Neural cell (in vitro differentiated cells): Measurements from ENCODE around the gene MPI. TPM values are rescaled to one million over a fixed set of nuclear protein-coding genes. Genes with fewer than 3 reads are reported as not detected.

Source experiments
- H2AFZ ChIP-seq: fragments of 200-600, 300-800 bp; sonication (generic), shearing (Covaris generic); 2 replicates; pipeline ENCODE4 v1.6.0; 2014; ENCODE audit warnings: low read depth, mild to moderate bottlenecking, antibody characterized with exemption, low read length, moderate library complexity
- H3F3A ChIP-seq: fragments of 200-600 bp; shearing (Covaris generic); 2 replicates; pipeline ENCODE4 v1.6.1; 2016; ENCODE audit warnings: mild to moderate bottlenecking, moderate library complexity, mixed read lengths, antibody characterized with exemption, low read length; ENCODE audit not compliant: insufficient read depth, poor library complexity, severe bottlenecking
- H3K27ac ChIP-seq: fragments of 200-600, 300-800 bp; sonication (generic), shearing (Covaris generic); 2 replicates; pipeline ENCODE4 v1.5.1; 2014; ENCODE audit warnings: mild to moderate bottlenecking, low read length, moderate library complexity
- H3K27me3 ChIP-seq: fragments of 300-800, 200-600 bp; sonication (generic), shearing (Covaris generic); 2 replicates; pipeline ENCODE4 v1.6.0; 2014; ENCODE audit warnings: mild to moderate bottlenecking, low read depth, low read length, moderate library complexity; ENCODE audit not compliant: insufficient read depth
- H3K36me3 ChIP-seq: fragments of 300-800, 200-600 bp; sonication (generic), shearing (Covaris generic); 2 replicates; pipeline ENCODE4 v1.5.1; 2014; ENCODE audit warnings: mild to moderate bottlenecking, antibody characterized with exemption, low read length, moderate library complexity; ENCODE audit not compliant: insufficient read depth
- H3K4me2 ChIP-seq: fragments of 300-800, 200-600 bp; sonication (generic), shearing (Covaris generic); 2 replicates; pipeline ENCODE4 v1.6.0; 2014; ENCODE audit warnings: mild to moderate bottlenecking, low read length
- H3K4me3 ChIP-seq: fragments of 300-800, 200-600 bp; sonication (generic), shearing (Covaris generic); 2 replicates; pipeline ENCODE4 v1.5.1; 2014; ENCODE audit warnings: mild to moderate bottlenecking, low read length, moderate library complexity
- H3K79me2 ChIP-seq: fragments of 200-600 bp; shearing (Covaris generic); replicated peaks from 2 replicates; pipeline ENCODE4 v1.6.0; 2014; ENCODE audit warnings: mild to moderate bottlenecking, low read length, moderate library complexity; ENCODE audit not compliant: insufficient read depth
- H3K9ac ChIP-seq: fragments of 300-800, 200-600 bp; sonication (generic), shearing (Covaris generic); 2 replicates; pipeline ENCODE4 v1.6.1; 2016; ENCODE audit warnings: mild to moderate bottlenecking, low read length, mixed read lengths
- H3K9me2 ChIP-seq: fragments of 200-600 bp; shearing (Covaris generic); 2 replicates; pipeline ENCODE4 v1.6.1; 2016; ENCODE audit warnings: mild to moderate bottlenecking, low read length, mixed read lengths; ENCODE audit not compliant: insufficient read depth
- H3K9me3 ChIP-seq: fragments of 200-600, 300-800 bp; sonication (generic), shearing (Covaris generic); 2 replicates; pipeline ENCODE4 v1.6.1; 2016; ENCODE audit warnings: mild to moderate bottlenecking, mixed run types, low read length, moderate library complexity, mixed read lengths
- H4K20me1 ChIP-seq: fragments of 200-600 bp; shearing (Covaris generic); 2 replicates; pipeline ENCODE4 v1.6.1; 2016; ENCODE audit warnings: mild to moderate bottlenecking, mixed run types; ENCODE audit not compliant: insufficient read depth
- CTCF ChIP-seq: fragments of 450-650 bp; IDR thresholded peaks from 2 replicates; pipeline ENCODE4 v1.5.1; 2014; ENCODE audit warnings: antibody characterized with exemption, mild to moderate bottlenecking, moderate library complexity; ENCODE audit not compliant: poor library complexity, severe bottlenecking
- EP300 ChIP-seq: fragments of 450-650 bp; conservative IDR thresholded peaks from 2 replicates; pipeline ENCODE4 v1.6.1; 2014; ENCODE audit warnings: antibody characterized with exemption, mild to moderate bottlenecking, moderate library complexity; ENCODE audit not compliant: poor library complexity, severe bottlenecking
- EZH2 ChIP-seq: fragments of 200-600, 300-800 bp; shearing (Covaris generic), sonication (generic); IDR thresholded peaks from 2 replicates; pipeline ENCODE4 v1.6.1; 2014; ENCODE audit warnings: antibody characterized with exemption, low read length, borderline replicate concordance, mild to moderate bottlenecking; ENCODE audit not compliant: insufficient read depth, poor library complexity, severe bottlenecking
- MXI1 ChIP-seq: fragments of 450-650 bp; conservative IDR thresholded peaks from 2 replicates; pipeline ENCODE4 v1.6.1; 2014; ENCODE audit warnings: antibody characterized with exemption, mild to moderate bottlenecking; ENCODE audit not compliant: poor library complexity, severe bottlenecking
- POLR2AphosphoS5 ChIP-seq: IDR thresholded peaks from 2 replicates; pipeline ENCODE4 v1.6.1; 2012
- RAD21 ChIP-seq: fragments of 450-650 bp; conservative IDR thresholded peaks from 2 replicates; pipeline ENCODE4 v1.6.1; 2014; ENCODE audit warnings: antibody characterized with exemption, mild to moderate bottlenecking, moderate library complexity
- REST ChIP-seq: IDR thresholded peaks from 2 replicates; pipeline ENCODE4 v1.6.1; 2012; ENCODE audit warnings: borderline replicate concordance
- SMC3 ChIP-seq: fragments of 450-650 bp; conservative IDR thresholded peaks from 2 replicates; pipeline ENCODE4 v1.6.1; 2014; ENCODE audit warnings: antibody characterized with exemption, mild to moderate bottlenecking, moderate library complexity; ENCODE audit not compliant: poor library complexity
- TAF1 ChIP-seq: IDR thresholded peaks from 2 replicates; pipeline ENCODE4 v1.6.1; 2012; ENCODE audit warnings: low read depth
- polyA plus RNA-seq: library from polyadenylated mRNA; depleted of rRNA; stranded (reverse); fragments of >200 nt; gene quantifications from 2 replicates; pipeline ENCODE4 v1.2.3, GENCODE V29; 2014

MPI gene
- polyA plus RNA-seq, 1 donor from 2014 or later = 80.3 TPM

GRCh38 chr15:74857082-74857655, 32.7 kb upstream of the MPI start:
- Histone ChIP-seq H3K27ac (no peak overlapping the region), H3K9me2 (no peaks in the 10 kb centered on the region), H3K9me3 (no peaks in the 10 kb centered on the region), H2AFZ (no peak overlapping the region), H3K9ac (no peak overlapping the region), H3K27me3 (no peaks in the 10 kb centered on the region), H3K79me2 (no peaks in the 10 kb centered on the region), H3K4me2 (no peak overlapping the region), H3K36me3 (no peaks in the 10 kb centered on the region), H4K20me1 (no peaks in the 10 kb centered on the region), H3K4me3 (no peak overlapping the region), H3F3A (no peaks in the 10 kb centered on the region)
- no peak for TF ChIP-seq EP300
- TF ChIP-seq MXI1 = no peak
- no peak for TF ChIP-seq SMC3
- no peak for TF ChIP-seq REST
- TF ChIP-seq POLR2AphosphoS5 = no peak
- TF ChIP-seq RAD21 = no peak
- TF ChIP-seq TAF1 = no peak
- TF ChIP-seq EZH2 = no peak
- TF ChIP-seq CTCF = no peak

- no peaks in the 10 kb centered on the region for H3K9me3 ChIP-seq
- H3K9me2 ChIP-seq = no peaks in the 10 kb centered on the region
- no peaks in the 10 kb centered on the region for H3F3A ChIP-seq
- no peak overlapping the region for H3K4me2 ChIP-seq
- H3K27me3 ChIP-seq = no peaks in the 10 kb centered on the region
- no peaks in the 10 kb centered on the region for H3K36me3 ChIP-seq
- no peaks in the 10 kb centered on the region for H4K20me1 ChIP-seq
- H3K4me3 ChIP-seq = no peak overlapping the region
- no peak overlapping the region for H3K9ac ChIP-seq
- H3K27ac ChIP-seq = no peak overlapping the region
- TF ChIP-seq TAF1 = no peak
- no peak overlapping the region for H2AFZ ChIP-seq
- no peaks in the 10 kb centered on the region for H3K79me2 ChIP-seq
These were observed 32.0 kb upstream of the MPI start for GRCh38 chr15:74857671-74858368.
